ENCODE data around the gene DDAH2. TPM values are rescaled to one million over a fixed set of nuclear protein-coding genes. Genes with fewer than 3 reads are reported as not detected.

Gene DDAH2
- total RNA-seq, 1 donor from 2014 or later: 142 TPM

GRCh38 chr6:31742894-31743293 lies 13.8 kb upstream of the DDAH2 start:
- Mint-ChIP-seq H3K27ac (no peak overlapping the region), H3K9me3 (no peaks in the 10 kb centered on the region), H3K27me3 (ENCODE audit: low read depth) (no peaks in the 10 kb centered on the region), H3K4me1 (peaks cover 30% of the 10 kb centered on the region), H3K36me3 (peaks cover 2% of the 10 kb centered on the region), H3K4me3 (no peak overlapping the region)
- TF ChIP-seq CTCF (IDR thresholded peaks at IDR 0.05; ENCODE audit: unreplicated experiment): no peak
- DNase-seq (ENCODE audit: low spot score in 2 of 2, unreplicated experiment in 2 of 2): no peak

GRCh38 chr6:31741815-31742214 lies 12.7 kb upstream of the DDAH2 start:
- Mint-ChIP-seq H3K9me3 (no peaks in the 10 kb centered on the region), H3K4me1 (peaks cover 41% of the 10 kb centered on the region), H3K27ac (no peak overlapping the region), H3K36me3 (peaks cover 2% of the 10 kb centered on the region), H3K4me3 (no peak overlapping the region), H3K27me3 (ENCODE audit: low read depth) (no peaks in the 10 kb centered on the region)
- DNase-seq (ENCODE audit: low spot score in 2 of 2, unreplicated experiment in 2 of 2): no peak
- no peak for TF ChIP-seq CTCF (IDR thresholded peaks at IDR 0.05; ENCODE audit: unreplicated experiment)

- H3K27ac Mint-ChIP-seq: peak overlapping the region; percentile 95
- H3K4me1 Mint-ChIP-seq: peaks cover 51% of the 10 kb centered on the region
These were observed 11.5 kb upstream of the DDAH2 start for GRCh38 chr6:31740397-31741223.

GRCh38 chr6:31739639-31740396 lies 10.7 kb upstream of the DDAH2 start, which contains the start of gene MSH5:
Gene MSH5 (plus strand): TSS chr6:31740005. CDS start chr6:31740467, 462 bp downstream.
- DNase-seq (ENCODE audit: low spot score in 2 of 2, unreplicated experiment in 2 of 2): peak; percentile 96 to 98
- H3K36me3 Mint-ChIP-seq: peaks cover 2% of the 10 kb centered on the region
- peaks cover 58% of the 10 kb centered on the region for H3K4me1 Mint-ChIP-seq
- no peaks in the 10 kb centered on the region for H3K9me3 Mint-ChIP-seq
- peak within 1 kb of the TSS; percentile 99 for H3K27ac Mint-ChIP-seq
- H3K27me3 Mint-ChIP-seq (ENCODE audit: low read depth): no peaks in the 10 kb centered on the region
- TF ChIP-seq CTCF (IDR thresholded peaks at IDR 0.05; ENCODE audit: unreplicated experiment): no peak
- peak within 1 kb of the TSS; percentile 85 for H3K4me3 Mint-ChIP-seq

More at GRCh38 chr6:31740397-31741223, 11.5 kb upstream of the DDAH2 start:
- Mint-ChIP-seq H3K27me3 (ENCODE audit: low read depth) (no peaks in the 10 kb centered on the region), H3K9me3 (no peaks in the 10 kb centered on the region), H3K4me3 (peak overlapping the region; percentile 85), H3K36me3 (peaks cover 2% of the 10 kb centered on the region)
- DNase-seq (ENCODE audit: low spot score in 2 of 2, unreplicated experiment in 2 of 2): no peak
- no peak for TF ChIP-seq CTCF (IDR thresholded peaks at IDR 0.05; ENCODE audit: unreplicated experiment)

- H3K27ac Mint-ChIP-seq: peak overlapping the region; percentile 99
- H3K4me3 Mint-ChIP-seq: peak overlapping the region; percentile 82
- TF ChIP-seq CTCF (IDR thresholded peaks at IDR 0.05; ENCODE audit: unreplicated experiment): no peak
- H3K27me3 Mint-ChIP-seq (ENCODE audit: low read depth): no peaks in the 10 kb centered on the region
- H3K9me3 Mint-ChIP-seq: no peaks in the 10 kb centered on the region
- no peak for DNase-seq (ENCODE audit: low spot score in 2 of 2, unreplicated experiment in 2 of 2)
- H3K36me3 Mint-ChIP-seq: peaks cover 7% of the 10 kb centered on the region
- H3K4me1 Mint-ChIP-seq: peaks cover 63% of the 10 kb centered on the region
These were observed 9.2 kb upstream of the DDAH2 start for GRCh38 chr6:31737991-31738979.

Data from mesothelial cell of epicardium (in vitro differentiated cells).